ENCODE results near the gene SLC66A2. TPM values are rescaled to one million over a fixed set of nuclear protein-coding genes. Genes with fewer than 3 reads are reported as not detected.

The SLC66A2 gene
- total RNA-seq, 1 donor from 2014 or later: 29.8 TPM

DNA sequence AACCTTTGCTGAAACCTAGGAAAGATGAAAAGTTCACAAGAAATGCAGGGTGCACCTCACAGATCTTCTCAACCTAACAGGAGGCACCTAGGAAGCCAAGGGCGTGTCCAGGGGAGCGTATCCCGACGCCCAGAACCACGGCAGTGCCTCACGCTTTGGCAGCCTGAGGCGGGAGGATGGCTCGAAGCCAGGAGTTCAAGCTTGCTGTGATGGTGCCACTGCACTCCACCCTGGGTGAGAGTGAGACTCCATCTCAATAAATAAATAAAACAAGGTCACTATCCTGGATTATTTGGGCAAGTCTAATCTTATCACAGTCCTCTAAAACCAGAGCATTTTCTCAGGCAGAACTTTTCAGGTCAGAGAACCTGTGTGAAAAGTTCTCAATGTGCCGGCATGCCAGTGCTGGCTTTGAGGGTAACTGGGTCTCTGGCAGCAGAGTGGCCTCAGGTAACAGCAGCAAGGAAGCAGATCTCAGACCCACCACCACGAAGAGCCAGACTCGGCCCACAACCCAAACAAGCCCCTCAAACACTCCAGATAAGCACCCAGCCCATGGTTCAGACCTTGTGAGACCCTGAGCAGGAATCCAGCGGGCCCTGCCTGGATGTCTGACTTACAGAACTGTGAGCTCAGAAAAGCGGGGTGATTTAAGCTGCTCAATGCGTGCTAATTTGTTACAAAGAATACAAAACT lies 24.7 kb upstream of the SLC66A2 start:
- H3K27ac Mint-ChIP-seq (ENCODE audit: unreplicated experiment): no peak overlapping the region
- no peak overlapping the region for H3K4me3 Mint-ChIP-seq
- peaks cover 3% of the 10 kb centered on the region for H3K4me1 Mint-ChIP-seq
- peaks cover 16% of the 10 kb centered on the region for H3K36me3 Mint-ChIP-seq (ENCODE audit: low read depth)
- H3K27me3 Mint-ChIP-seq (ENCODE audit: low read depth): no peaks in the 10 kb centered on the region
- H3K9me3 Mint-ChIP-seq: no peaks in the 10 kb centered on the region
- no peak for DNase-seq (ENCODE audit: low read depth, low spot score)
- TF ChIP-seq, protein P1, sequence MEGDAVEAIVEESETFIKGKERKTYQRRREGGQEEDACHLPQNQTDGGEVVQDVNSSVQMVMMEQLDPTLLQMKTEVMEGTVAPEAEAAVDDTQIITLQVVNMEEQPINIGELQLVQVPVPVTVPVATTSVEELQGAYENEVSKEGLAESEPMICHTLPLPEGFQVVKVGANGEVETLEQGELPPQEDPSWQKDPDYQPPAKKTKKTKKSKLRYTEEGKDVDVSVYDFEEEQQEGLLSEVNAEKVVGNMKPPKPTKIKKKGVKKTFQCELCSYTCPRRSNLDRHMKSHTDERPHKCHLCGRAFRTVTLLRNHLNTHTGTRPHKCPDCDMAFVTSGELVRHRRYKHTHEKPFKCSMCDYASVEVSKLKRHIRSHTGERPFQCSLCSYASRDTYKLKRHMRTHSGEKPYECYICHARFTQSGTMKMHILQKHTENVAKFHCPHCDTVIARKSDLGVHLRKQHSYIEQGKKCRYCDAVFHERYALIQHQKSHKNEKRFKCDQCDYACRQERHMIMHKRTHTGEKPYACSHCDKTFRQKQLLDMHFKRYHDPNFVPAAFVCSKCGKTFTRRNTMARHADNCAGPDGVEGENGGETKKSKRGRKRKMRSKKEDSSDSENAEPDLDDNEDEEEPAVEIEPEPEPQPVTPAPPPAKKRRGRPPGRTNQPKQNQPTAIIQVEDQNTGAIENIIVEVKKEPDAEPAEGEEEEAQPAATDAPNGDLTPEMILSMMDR (conservative IDR thresholded peaks at IDR 0.05): no peak

- Mint-ChIP-seq H3K9me3 (no peaks in the 10 kb centered on the region), H3K27me3 (ENCODE audit: low read depth) (no peaks in the 10 kb centered on the region), H3K4me3 (no peak overlapping the region), H3K27ac (ENCODE audit: unreplicated experiment) (no peak overlapping the region), H3K4me1 (no peaks in the 10 kb centered on the region), H3K36me3 (ENCODE audit: low read depth) (peaks cover 16% of the 10 kb centered on the region)
- DNase-seq (ENCODE audit: low read depth, low spot score): no peak
- TF ChIP-seq, protein P1 (conservative IDR thresholded peaks at IDR 0.05): no peak
Measured at GRCh38 chr18:79975043-79975442, 23.6 kb upstream of the SLC66A2 start.

GRCh38 chr18:79974025-79974654 lies 22.7 kb upstream of the SLC66A2 start:
- H3K4me1 Mint-ChIP-seq: no peaks in the 10 kb centered on the region
- no peak overlapping the region for H3K27ac Mint-ChIP-seq (ENCODE audit: unreplicated experiment)
- H3K9me3 Mint-ChIP-seq: no peaks in the 10 kb centered on the region
- DNase-seq (ENCODE audit: low read depth, low spot score): no peak
- H3K36me3 Mint-ChIP-seq (ENCODE audit: low read depth): peaks cover 16% of the 10 kb centered on the region
- H3K4me3 Mint-ChIP-seq: no peak overlapping the region
- H3K27me3 Mint-ChIP-seq (ENCODE audit: low read depth): no peaks in the 10 kb centered on the region
- TF ChIP-seq, protein P1 (conservative IDR thresholded peaks at IDR 0.05): no peak

- DNase-seq (ENCODE audit: low read depth, low spot score): no peak
- no peaks in the 10 kb centered on the region for H3K27me3 Mint-ChIP-seq (ENCODE audit: low read depth)
- H3K9me3 Mint-ChIP-seq: no peaks in the 10 kb centered on the region
- H3K36me3 Mint-ChIP-seq (ENCODE audit: low read depth): peaks cover 16% of the 10 kb centered on the region
- TF ChIP-seq, protein P1 (conservative IDR thresholded peaks at IDR 0.05): no peak
- no peak overlapping the region for H3K4me3 Mint-ChIP-seq
- no peak overlapping the region for H3K27ac Mint-ChIP-seq (ENCODE audit: unreplicated experiment)
- no peaks in the 10 kb centered on the region for H3K4me1 Mint-ChIP-seq
Measured at GRCh38 chr18:79973517-79973916, 22.1 kb upstream of the SLC66A2 start.

- no peaks in the 10 kb centered on the region for H3K4me1 Mint-ChIP-seq
- H3K9me3 Mint-ChIP-seq: no peaks in the 10 kb centered on the region
- DNase-seq (ENCODE audit: low read depth, low spot score): no peak
- H3K4me3 Mint-ChIP-seq: no peak overlapping the region
- TF ChIP-seq, protein P1 (conservative IDR thresholded peaks at IDR 0.05): no peak
- no peak overlapping the region for H3K27ac Mint-ChIP-seq (ENCODE audit: unreplicated experiment)
- H3K36me3 Mint-ChIP-seq (ENCODE audit: low read depth): peaks cover 12% of the 10 kb centered on the region
- no peaks in the 10 kb centered on the region for H3K27me3 Mint-ChIP-seq (ENCODE audit: low read depth)
Measured at GRCh38 chr18:79972720-79973119, 21.3 kb upstream of the SLC66A2 start.

Measured in neural crest cell (in vitro differentiated cells).